HepG2 (cell line): ENCODE measurements around the gene CCDC73. TPM values are rescaled to one million over a fixed set of nuclear protein-coding genes. Genes with fewer than 3 reads are reported as not detected.

Experiments used
- ATAC-seq: fragments of 200-7000 bp; cut with Tn5 transposase; 3 replicates; pipeline ENCODE4 v1.9.1; 2020; ENCODE audit warnings: mild to moderate bottlenecking, moderate library complexity
- BruUV-seq: library from RNA; stranded (reverse); fragments of 400-500 nt; replicated peaks from 2 replicates; lab custom pipeline; 2021; lab: Mats Ljungman, UMichigan
- CTCF ChIA-PET: fragments of 300-600 bp; formaldehyde crosslinking; extraction: SDS; loops from one replicate; lab custom pipeline; 2021; ENCODE audit warnings: low total read pairs, inconsistent platforms, low intra/inter-chr PET ratio; lab: Yijun Ruan, JAX
- POLR2A ChIA-PET: fragments of 350-600 bp; sonication (Branson Sonifier 250); formaldehyde crosslinking; loops from one replicate; lab custom pipeline; 2020; ENCODE audit warnings: antibody characterized with exemption, inconsistent platforms; lab: Yijun Ruan, JAX
- DNase-seq: peaks from one replicate; pipeline ENCODE4 v3.0.0-alpha.2; 2015; ENCODE audit warnings: low spot score
- FAIRE-seq: peaks from 3 replicates; lab custom pipeline; 2011; peaks lifted over from hg19 to GRCh38; lab: Jason Lieb, UNC
- H2AFZ ChIP-seq: one replicate; pipeline ENCODE4 v1.6.1; 2011; ENCODE audit warnings: low read length, inconsistent platforms
- H3K27ac ChIP-seq: fragments of 300-600 bp; 3 replicates; pipeline ENCODE4 v1.8.0; 2011; ENCODE audit warnings: mixed run types, mild to moderate bottlenecking, mixed read lengths, low read length, inconsistent platforms; ENCODE audit not compliant: insufficient read depth; ENCODE audit errors: extremely low read length
- H3K27me3 ChIP-seq, 2 experiments: fragments of 200-600 bp in 1 of 2; 2 replicates in 1 of 2; 3 replicates in 1 of 2; pipeline versions ENCODE4 v1.6.0 to v1.8.0; 2011; ENCODE audit warnings: low read length in 2 of 2, mild to moderate bottlenecking in 2 of 2, moderate library complexity in 2 of 2, inconsistent platforms in 1 of 2; ENCODE audit not compliant: insufficient read depth in 2 of 2, control insufficient read depth in 1 of 2
- H3K36me3 ChIP-seq, 2 experiments: fragments of 200-600 bp in 1 of 2; replicated peaks in 1 of 2; 2 replicates in 1 of 2; 3 replicates in 1 of 2; pipeline versions ENCODE4 v1.5.1 to v1.8.0; 2011; ENCODE audit warnings: low read length in 2 of 2, inconsistent platforms in 1 of 2; ENCODE audit not compliant: insufficient read depth in 2 of 2, control insufficient read depth in 1 of 2
- H3K4me1 ChIP-seq: 2 replicates; pipeline ENCODE4 v1.5.1; 2012; ENCODE audit warnings: low read length, inconsistent platforms; ENCODE audit not compliant: insufficient read depth
- H3K4me2 ChIP-seq: 2 replicates; pipeline ENCODE4 v1.6.0; 2011; ENCODE audit warnings: low read depth, low read length, inconsistent platforms
- H3K4me3 ChIP-seq, 3 experiments: fragments of 200-600 bp in 1 of 3; sonication (generic), shearing (Covaris generic) in 1 of 3; replicated peaks in 1 of 3; 2 replicates each; pipeline ENCODE4 v1.5.1; 2011 to 2016; ENCODE audit warnings: low read length in 3 of 3, inconsistent platforms in 2 of 3, low read depth in 2 of 3, mild to moderate bottlenecking in 2 of 3, control low read depth in 1 of 3, mixed read lengths in 1 of 3; ENCODE audit not compliant: insufficient read depth in 1 of 3
- H3K79me2 ChIP-seq: one replicate; pipeline ENCODE4 v1.6.1; 2011; ENCODE audit warnings: low read length, inconsistent platforms; ENCODE audit not compliant: insufficient read depth
- H3K9ac ChIP-seq: 2 replicates; pipeline ENCODE4 v1.6.0; 2011; ENCODE audit warnings: mild to moderate bottlenecking, low read depth, low read length, inconsistent platforms; ENCODE audit not compliant: insufficient read depth
- H3K9me3 ChIP-seq: 2 replicates; pipeline ENCODE4 v1.5.1; 2012; ENCODE audit warnings: mild to moderate bottlenecking, low read length
- H4K20me1 ChIP-seq: 2 replicates; pipeline ENCODE4 v1.6.0; 2011; ENCODE audit warnings: inconsistent platforms, mild to moderate bottlenecking, low read length, moderate library complexity; ENCODE audit not compliant: insufficient read depth
- AKAP8 ChIP-seq: sonication (generic); formaldehyde crosslinking; IDR thresholded peaks from 2 replicates; pipeline ENCODE4 v1.5.1; 2020; ENCODE audit warnings: mild to moderate bottlenecking, missing genetic modification reagents
- PHB2 ChIP-seq: fragments of 450-650 bp; IDR thresholded peaks from 2 replicates; pipeline ENCODE4 v1.6.1; 2018; ENCODE audit not compliant: partially characterized antibody
- SIX1 ChIP-seq: sonication (generic); formaldehyde crosslinking; IDR thresholded peaks from 2 replicates; pipeline ENCODE4 v1.4.0; 2020; ENCODE audit warnings: missing genetic modification reagents, borderline replicate concordance
- THRA ChIP-seq: sonication (generic); formaldehyde crosslinking; IDR thresholded peaks from 2 replicates; pipeline ENCODE4 v1.4.0; 2020; ENCODE audit warnings: missing genetic modification reagents, borderline replicate concordance
- ZNF644 ChIP-seq: IDR thresholded peaks from 2 replicates; pipeline ENCODE4 v1.6.1; 2016; ENCODE audit warnings: low read depth
- WGBS: methylation state at CpG from one replicate; pipeline ENCODE4 v1.1.6; 2017; ENCODE audit warnings: low lambda C conversion rate; 5-methylcytosine and 5-hydroxymethylcytosine counted together
- in situ Hi-C: cut with HindIII; loops from 2 replicates; pipeline ENCODE4 v1.10.0; 2017; ENCODE audit warnings: low pct_unique_long_range_greater_than_20kb; ENCODE audit not compliant: extremely low pct_ligation_motif_present
- intact Hi-C: fragments of 100-400 bp; cut with micrococcal nuclease; formaldehyde crosslinking; loops from one replicate; pipeline ENCODE4 v1.10.0; 2022; ENCODE audit not compliant: unreplicated experiment
- polyA plus RNA-seq, 8 experiments: library from polyadenylated mRNA; depleted of rRNA in 3 of 8; stranded (reverse) in 7 of 8; unstranded in 1 of 8; fragments of >200 nt; fragmentation: Illumina TruSeq in 4 of 8; extraction: Trizol in 4 of 8; gene quantifications; 2 replicates each; pipeline versions ENCODE4 v1.2.1 to v1.2.3, GENCODE V29; 2011 to 2016; ENCODE audit warnings: low read depth in 4 of 8, missing spikeins in 1 of 8, mixed read lengths in 1 of 8; ENCODE audit not compliant: insufficient read depth in 1 of 8
- total RNA-seq, 5 experiments: library from RNA; depleted of rRNA; stranded (reverse); fragments of >200 nt; fragmentation: Illumina TruSeq; extraction: Trizol; gene quantifications; 2 replicates each; pipeline ENCODE4 v1.2.3, GENCODE V29; 2016; ENCODE audit warnings: low read depth in 1 of 5

CCDC73 gene
- total and polyA plus RNA-seq, 2 of the 13 experiments (the other 11 are each of a cell fraction or from before 2014, with no cell fraction given), result 0.01 to 0.11 TPM

- TF ChIP-seq THRA (CRISPR knock-in tag), result no peak
- TF ChIP-seq AKAP8 (CRISPR knock-in tag), result no peak
- TF ChIP-seq ZNF644 (CRISPR knock-in tag), result no peak
- TF ChIP-seq PHB2, result no peak
- H3K9ac ChIP-seq, result no peak overlapping the region
- H3K27me3 ChIP-seq, result peaks cover 0 to 10% of the 10 kb centered on the region in 2 experiments; a peak in 2 of 5 replicates
- no peaks in the 10 kb centered on the region for H3K9me3 ChIP-seq
- no peak for FAIRE-seq
- H3K27ac ChIP-seq, result no peak overlapping the region
- no peak overlapping the region for H3K4me3 ChIP-seq
- H3K4me1 ChIP-seq, result no peaks in the 10 kb centered on the region
- BruUV-seq, result no TSS peak
- no peaks in the 10 kb centered on the region for H4K20me1 ChIP-seq
- intact Hi-C loops, result no loop called here
- ChIA-PET CTCF (no interaction called here), POLR2A (no interaction called here)
- H3K79me2 ChIP-seq, result no peaks in the 10 kb centered on the region
- no peaks in the 10 kb centered on the region for H3K36me3 ChIP-seq
- no peak for DNase-seq
- ATAC-seq, result no peak
- H3K4me2 ChIP-seq, result no peak overlapping the region
- H2AFZ ChIP-seq, result no peak overlapping the region
- WGBS, result 56% methylated on average over 1 of the region's 1 CpG
- in situ Hi-C loops, result no loop called here
These were observed 227.3 kb downstream of the CCDC73 start for GRCh38 chr11:32567154-32567553.

- no peaks in the 10 kb centered on the region for H4K20me1 ChIP-seq
- H3K27me3 ChIP-seq, result peaks cover 0 to 10% of the 10 kb centered on the region in 2 experiments; a peak in 2 of 5 replicates
- H3K79me2 ChIP-seq, result no peaks in the 10 kb centered on the region
- no peak overlapping the region for H3K9ac ChIP-seq
- no peak overlapping the region for H2AFZ ChIP-seq
- no TSS peak for BruUV-seq
- CTCF ChIA-PET, result no interaction called here
- H3K36me3 ChIP-seq, result no peaks in the 10 kb centered on the region
- POLR2A ChIA-PET, result no interaction called here
- in situ Hi-C loops, result no loop called here
- intact Hi-C loops, result no loop called here
- no peak overlapping the region for H3K4me2 ChIP-seq
- DNase-seq (no peak), ATAC-seq (no peak), FAIRE-seq (no peak)
- 7% methylated on average over 2 of the region's 2 CpGs for WGBS
- no peak for TF ChIP-seq SIX1 (CRISPR knock-in tag)
- no peaks in the 10 kb centered on the region for H3K4me1 ChIP-seq
- H3K27ac ChIP-seq, result no peak overlapping the region
- no peaks in the 10 kb centered on the region for H3K9me3 ChIP-seq
- no peak overlapping the region for H3K4me3 ChIP-seq
These were observed 227.9 kb downstream of the CCDC73 start for GRCh38 chr11:32566517-32566916.
